ENCODE results near the gene STARD5.

The STARD5 gene

GRCh38 chr15:81311752-81312464 lies 12.0 kb downstream of the STARD5 start:
- no peak for DNase-seq

- no peak for DNase-seq
These were observed 13.5 kb downstream of the STARD5 start for GRCh38 chr15:81310480-81310879.

GRCh38 chr15:81309647-81310450 lies 14.1 kb downstream of the STARD5 start:
- no peak for DNase-seq

- DNase-seq: no peak
These were observed 15.7 kb downstream of the STARD5 start for GRCh38 chr15:81308260-81308659.

- no peak for DNase-seq
These were observed 19.7 kb downstream of the STARD5 start for GRCh38 chr15:81304226-81304625.

DNA sequence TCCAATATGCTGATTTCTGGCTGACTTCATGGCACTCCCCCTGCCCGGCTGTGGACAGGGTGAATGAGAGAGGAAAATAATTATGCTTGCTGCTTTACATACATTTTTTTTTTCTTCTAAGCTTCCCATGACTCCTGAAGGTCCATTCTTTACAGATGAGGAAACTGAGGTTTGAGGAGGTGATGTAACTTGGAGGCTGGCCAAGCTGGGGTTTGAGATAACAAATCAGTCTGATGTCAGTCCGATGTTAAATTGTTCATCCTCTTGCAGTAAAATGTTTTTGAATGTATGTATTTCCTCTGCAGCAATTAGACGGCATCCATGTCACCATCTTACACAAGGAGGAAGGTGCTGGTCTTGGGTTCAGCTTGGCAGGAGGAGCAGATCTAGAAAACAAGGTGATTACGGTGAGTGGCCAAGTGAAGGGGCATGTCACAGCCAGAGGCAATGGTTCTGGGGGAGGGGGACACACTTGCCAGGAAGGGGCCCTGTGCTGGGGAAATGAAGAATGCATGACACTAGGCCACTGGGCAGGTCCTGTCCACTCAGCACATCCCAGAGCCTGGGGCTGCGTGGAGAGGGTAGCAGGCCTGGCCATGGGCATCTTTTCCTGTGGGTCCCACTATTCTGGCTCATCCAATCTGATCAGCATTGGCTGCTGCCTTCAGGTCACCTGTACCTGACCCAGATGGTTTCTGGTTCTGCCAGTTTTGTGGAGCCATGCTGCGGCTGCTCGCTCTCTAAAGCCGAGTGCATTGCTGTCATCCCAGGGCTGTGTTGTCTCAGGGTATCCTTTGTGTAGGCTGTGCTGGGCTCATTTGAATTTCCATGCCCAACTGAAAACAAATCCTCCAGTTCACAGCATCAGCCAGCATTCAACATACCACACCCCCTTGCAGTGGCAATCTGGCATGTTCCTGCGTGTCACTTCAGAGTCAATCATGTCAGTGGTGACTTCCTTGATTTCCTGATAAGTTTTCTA lies 20.4 kb downstream of the STARD5 start:
- DNase-seq: no peak

- DNase-seq: no peak
These were observed 21.2 kb downstream of the STARD5 start for GRCh38 chr15:81302701-81303109.

GRCh38 chr15:81301815-81302399 lies 22.0 kb downstream of the STARD5 start:
- no peak for DNase-seq

- no peak for DNase-seq
These were observed 22.6 kb downstream of the STARD5 start for GRCh38 chr15:81301385-81301784.

- no peak for DNase-seq
These were observed 24.2 kb downstream of the STARD5 start for GRCh38 chr15:81299630-81300273.

GRCh38 chr15:81299156-81299555 lies 24.8 kb downstream of the STARD5 start:
- DNase-seq: no peak

DNA sequence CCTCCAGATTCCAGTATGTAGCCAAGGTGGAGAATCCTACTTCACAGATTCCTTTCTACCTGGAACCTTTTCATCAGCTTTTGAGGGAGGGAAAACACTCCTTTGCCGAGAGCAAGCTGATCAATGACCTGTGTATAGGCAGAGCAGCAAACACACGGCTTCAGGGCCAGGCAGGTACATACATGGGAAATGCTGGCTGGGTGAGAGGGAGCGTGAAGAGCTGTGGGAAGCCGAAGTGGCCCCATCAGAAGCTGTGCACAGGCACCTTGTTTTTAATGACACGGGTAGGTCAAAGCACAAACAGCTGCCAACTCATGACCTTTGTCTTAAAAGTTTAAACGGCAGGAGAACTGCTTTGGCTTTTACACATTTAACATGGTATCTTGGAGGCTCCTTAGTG lies 25.3 kb downstream of the STARD5 start:
- DNase-seq: no peak

- DNase-seq: no peak
These were observed 26.1 kb downstream of the STARD5 start for GRCh38 chr15:81297603-81298575.

DNA sequence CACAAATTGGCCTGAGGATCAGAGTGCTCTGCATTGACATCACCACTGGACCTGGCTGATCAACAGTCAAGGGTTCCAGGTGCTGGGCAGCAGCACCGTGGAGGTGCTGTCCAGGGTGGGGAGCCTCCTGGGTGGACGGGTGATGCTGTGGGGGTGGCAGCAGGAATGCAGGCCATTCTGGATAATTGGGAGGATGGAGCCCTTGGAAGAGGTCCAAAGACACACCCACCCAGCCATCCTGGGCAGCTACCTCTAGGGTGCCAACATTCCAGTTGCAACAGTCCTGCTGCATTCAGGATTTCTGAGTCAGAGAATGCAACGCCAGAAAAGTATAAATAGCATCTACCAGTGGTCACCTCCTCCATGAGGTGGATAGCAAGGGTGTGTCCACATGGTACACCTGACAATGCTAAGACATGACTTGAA lies 26.8 kb downstream of the STARD5 start:
- DNase-seq: no peak

- no peak for DNase-seq
These were observed 27.3 kb downstream of the STARD5 start for GRCh38 chr15:81296673-81297072.

GRCh38 chr15:81296186-81296585 lies 27.8 kb downstream of the STARD5 start:
- no peak for DNase-seq

- DNase-seq: no peak
These were observed 28.3 kb downstream of the STARD5 start for GRCh38 chr15:81295486-81296121.

DNA sequence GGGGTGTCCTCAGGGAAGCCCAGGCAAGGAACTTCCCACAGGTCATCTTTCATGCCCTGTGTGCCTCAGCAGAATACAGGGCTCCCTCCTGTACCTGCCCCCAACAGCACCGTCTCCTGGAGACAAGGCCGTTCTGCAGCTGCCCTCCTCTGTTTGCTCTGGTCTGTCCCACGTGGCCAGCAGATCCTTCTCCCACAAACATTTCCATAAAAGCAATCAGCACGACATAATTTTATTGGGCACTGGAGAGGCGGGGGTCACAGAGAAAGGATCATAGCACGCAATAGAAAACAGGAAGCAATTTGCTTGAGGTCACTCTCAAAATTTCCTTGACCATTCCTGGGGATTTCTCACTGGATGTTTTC lies 29.4 kb downstream of the STARD5 start:
- no peak for DNase-seq

GRCh38 chr15:81293728-81294515 lies 30.0 kb downstream of the STARD5 start:
- DNase-seq: no peak
